Forelimb muscle (tissue), 1 donor: Measurements from ENCODE around the gene ADAMTS2. TPM values are rescaled to one million over a fixed set of nuclear protein-coding genes. Genes with fewer than 3 reads are reported as not detected.

Experiments used
- DNase-seq: peaks from one replicate; pipeline ENCODE4 v3.0.0-alpha.2; 2013; ENCODE audit warnings: low read depth
- polyA plus RNA-seq: library from polyadenylated mRNA; unstranded; fragments of 120-200 nt; gene quantifications from one replicate; pipeline ENCODE4 v1.2.1, GENCODE V29; 2013; ENCODE audit not compliant: insufficient read length

The ADAMTS2 gene
- polyA plus RNA-seq, result 33.0 TPM

DNA sequence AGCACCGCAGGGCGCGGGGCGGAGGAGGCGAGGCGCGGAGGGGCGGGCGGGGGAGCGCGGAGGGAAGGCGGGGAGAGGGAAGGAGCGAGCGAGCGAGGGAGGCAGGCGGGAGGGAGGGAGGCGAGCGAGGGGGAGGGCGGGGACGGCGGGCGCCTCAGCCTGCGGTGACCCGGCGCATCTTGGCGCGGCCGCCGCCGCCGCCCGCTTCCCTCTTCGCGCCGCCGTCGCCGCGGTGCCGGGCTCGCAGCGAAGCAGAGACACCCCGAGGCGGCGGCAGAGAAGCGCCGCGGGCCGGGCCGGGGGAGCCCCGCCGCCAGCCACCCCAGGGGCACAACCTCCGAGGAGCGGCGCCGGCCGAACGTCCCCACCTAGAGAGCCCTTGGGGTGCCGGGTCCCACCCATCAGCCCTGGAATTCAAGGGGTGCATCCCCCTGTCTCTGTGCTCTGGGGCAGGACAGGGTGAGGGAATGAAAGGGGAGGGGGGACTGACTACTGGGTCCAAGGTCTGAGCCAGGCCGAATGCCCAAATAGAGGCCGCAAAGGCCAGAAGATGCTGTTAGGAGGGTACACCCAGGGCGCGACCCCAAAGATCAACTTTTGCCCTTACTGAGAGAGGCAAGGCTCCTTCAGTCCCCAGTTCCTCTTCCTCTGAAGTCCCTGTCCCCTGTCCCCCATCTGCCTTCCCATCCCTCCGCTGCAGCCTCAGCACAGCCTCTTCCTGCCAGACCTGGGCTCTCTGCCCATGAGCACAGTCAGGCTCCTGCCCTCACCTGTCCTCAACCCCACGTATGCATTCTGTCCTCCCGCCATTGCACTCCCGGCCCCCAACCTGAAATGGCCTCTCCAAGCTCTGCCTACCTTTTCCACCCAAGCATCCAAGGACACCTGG lies at the start of gene ADAMTS2:
TSS of gene ADAMTS2 (minus strand) at position 29 of the 889 bp plus-strand sequence. CDS start 133 bp downstream, outside the sequence.
- no peak for DNase-seq

- no peak for DNase-seq
Measured at GRCh38 chr5:179393078-179393477, 47.8 kb upstream of the ADAMTS2 start.

DNA sequence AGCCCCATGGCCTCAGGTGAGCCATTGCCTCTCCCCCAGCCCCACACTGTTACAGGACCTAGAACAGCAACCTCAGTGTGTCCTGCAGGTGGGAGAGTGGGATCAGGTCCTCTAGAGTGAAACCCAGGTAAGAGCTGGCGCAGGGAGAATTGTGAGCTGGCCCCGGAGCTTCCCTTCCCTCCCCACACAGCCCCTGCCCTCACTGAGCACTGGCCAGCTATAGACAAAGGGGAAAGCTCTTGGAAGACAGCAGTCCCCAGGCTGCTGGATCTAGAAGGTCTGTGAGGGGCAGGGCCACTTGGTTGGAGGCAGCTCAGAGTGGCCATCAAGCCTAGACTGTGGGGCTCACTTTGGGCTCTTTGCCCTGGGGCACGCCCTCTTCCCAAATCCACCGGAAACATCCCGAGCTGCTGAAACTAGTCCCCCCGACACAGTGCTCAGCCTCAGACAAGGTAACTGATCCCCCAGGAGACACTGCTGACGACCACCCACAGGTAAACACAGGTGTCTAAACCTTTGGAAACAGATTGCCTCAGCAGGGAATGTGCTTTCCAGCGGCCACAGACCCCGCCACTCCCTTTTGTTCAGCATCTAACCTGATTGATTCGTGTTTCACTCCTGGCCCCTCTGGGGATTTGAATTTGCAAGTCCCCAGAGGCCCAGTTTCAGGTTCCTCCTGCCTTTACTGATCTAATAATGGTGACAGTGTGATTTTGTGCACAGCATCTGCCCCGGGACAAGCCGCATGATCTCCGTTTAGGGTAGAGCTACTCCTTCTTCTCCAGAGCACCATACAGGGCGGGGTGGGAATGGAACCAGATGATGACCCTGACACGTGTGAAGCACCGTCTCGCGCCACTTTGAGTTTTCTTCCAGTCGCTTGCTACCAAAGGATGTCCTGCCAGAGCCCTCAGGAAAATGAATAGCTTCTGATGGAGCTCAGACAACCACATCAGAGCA lies 42.2 kb upstream of the ADAMTS2 start:
- DNase-seq, result no peak

DNA sequence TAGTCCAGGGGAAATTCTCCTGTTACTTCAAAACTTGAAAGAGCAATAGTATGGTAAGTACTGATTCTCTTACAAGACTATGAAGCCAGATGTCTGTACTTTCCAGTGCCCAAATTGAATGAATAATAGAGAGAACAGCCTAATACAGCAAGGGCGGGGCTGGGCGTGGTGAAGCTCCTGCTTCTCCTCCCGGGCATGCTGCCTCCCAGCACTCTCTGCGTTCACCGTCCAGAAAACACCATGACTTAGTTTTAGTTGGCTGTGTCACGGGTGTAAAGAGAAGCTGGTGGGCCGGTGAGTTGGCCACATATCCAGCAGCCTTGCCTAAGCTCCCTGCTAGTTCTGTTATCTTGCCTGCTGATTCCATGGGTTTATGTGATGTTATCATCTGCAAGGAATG lies 40.7 kb upstream of the ADAMTS2 start:
- DNase-seq, result no peak

- no peak for DNase-seq
Measured at GRCh38 chr5:179382486-179382885, 37.2 kb upstream of the ADAMTS2 start.

DNA sequence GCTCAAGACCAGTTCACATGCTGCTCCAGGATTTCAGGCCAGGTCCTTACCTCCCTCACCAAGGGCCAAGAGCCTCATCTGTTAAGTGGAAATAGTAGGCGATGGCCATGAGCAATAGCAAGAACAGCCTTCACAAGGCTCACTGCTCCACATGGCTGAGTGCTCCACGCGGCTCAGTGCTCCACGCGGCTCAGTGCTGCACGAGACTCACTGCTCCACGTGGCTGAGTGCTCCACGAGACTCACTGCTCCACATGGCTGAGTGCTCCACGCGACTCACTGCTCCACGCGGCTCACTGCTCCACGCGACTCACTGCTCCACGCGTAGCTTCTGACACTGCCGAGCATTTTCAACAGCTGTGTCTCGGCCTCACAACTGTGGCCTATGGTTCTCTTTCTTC lies 36.4 kb upstream of the ADAMTS2 start:
- no peak for DNase-seq

GRCh38 chr5:179380211-179381035 lies 35.2 kb upstream of the ADAMTS2 start:
- no peak for DNase-seq

DNA sequence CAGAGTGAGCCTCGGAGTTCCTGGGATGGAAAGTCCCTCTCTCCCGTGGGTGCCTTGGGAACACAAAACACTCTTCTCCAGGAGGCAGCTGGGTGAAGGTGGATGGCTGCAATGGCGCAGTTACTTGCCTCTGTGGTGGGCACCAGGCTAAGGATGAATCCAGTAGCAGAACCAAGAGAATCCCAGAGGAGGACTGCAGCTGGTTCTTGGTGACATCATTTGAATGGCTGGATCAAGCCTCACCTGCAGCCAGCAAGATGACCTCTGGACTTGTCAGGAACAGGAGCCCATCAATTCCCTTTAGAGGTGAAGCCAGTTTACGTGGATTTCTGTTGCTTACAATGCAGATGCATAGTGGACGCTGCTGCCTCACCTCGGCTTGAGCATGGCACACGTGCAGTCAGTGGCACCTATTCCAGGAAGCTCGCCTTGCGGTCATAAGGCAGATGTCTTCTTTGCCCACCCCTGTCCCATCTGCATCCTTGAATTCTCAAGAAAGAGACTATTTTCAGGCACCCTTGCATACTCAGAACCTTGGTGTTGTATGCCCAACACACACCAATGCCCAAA lies 34.1 kb upstream of the ADAMTS2 start:
- DNase-seq, result no peak

DNA sequence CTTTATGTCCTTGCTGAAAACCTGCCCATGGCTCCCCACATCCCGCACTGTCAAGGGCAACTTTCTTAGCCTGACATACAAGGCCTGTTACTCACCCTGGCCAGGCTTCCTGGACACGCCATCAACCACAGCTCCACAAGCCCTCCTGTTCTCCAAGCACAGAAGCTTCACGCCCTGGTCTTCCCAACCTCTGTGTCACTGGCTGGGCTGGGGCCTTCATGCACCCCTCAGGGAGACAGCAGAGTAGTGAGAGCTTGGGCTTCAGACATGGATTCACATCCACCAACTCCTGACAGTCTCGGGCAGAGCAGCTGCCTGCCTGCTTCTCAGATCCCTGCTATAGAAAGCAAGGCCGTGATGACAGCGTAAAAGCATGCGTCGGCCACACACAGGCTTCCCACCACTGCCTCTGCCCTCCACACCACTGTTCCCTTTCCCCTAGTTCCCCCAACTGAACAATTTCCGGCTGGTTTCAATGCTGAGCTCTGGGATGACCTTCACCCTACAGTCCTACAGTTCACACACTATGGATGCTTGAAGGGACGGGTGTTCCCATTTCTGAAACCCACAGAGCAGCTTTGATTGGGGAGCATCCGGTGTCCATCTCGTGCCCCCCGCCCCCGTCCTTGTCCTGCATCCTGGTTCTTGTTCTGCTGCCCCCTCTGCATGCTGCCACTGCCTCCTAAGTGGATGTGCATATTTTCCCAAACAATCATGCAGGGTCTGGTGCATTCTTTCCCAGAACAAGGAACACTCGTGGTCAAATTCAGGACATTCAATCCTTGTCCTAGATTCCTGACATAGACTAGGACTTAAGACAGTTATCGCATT lies 33.4 kb upstream of the ADAMTS2 start:
- no peak for DNase-seq

DNA sequence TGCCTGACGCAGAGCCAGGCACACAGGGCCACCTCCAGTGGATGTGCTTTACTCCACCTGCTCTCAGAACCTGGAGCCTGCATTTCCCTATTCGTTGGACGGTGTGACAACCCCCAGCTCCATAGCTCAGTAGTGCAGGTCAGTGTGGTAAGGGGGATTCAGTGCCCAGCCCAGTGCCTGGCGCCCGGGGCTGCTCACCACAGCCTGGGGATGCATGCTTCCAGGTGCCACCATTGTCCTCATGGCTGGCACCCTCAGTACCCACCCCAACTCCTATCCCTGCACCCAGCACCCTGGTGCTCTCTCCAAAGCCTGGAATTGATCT lies 32.8 kb upstream of the ADAMTS2 start:
- DNase-seq, result no peak

- DNase-seq, result no peak
Measured at GRCh38 chr5:179377421-179378115, 32.3 kb upstream of the ADAMTS2 start.

- DNase-seq, result no peak
Measured at GRCh38 chr5:179376701-179377420, 31.6 kb upstream of the ADAMTS2 start.

GRCh38 chr5:179375831-179376365 lies 30.6 kb upstream of the ADAMTS2 start:
- DNase-seq, result no peak

- DNase-seq, result no peak
Measured at GRCh38 chr5:179375236-179375685, 30.0 kb upstream of the ADAMTS2 start.

DNA sequence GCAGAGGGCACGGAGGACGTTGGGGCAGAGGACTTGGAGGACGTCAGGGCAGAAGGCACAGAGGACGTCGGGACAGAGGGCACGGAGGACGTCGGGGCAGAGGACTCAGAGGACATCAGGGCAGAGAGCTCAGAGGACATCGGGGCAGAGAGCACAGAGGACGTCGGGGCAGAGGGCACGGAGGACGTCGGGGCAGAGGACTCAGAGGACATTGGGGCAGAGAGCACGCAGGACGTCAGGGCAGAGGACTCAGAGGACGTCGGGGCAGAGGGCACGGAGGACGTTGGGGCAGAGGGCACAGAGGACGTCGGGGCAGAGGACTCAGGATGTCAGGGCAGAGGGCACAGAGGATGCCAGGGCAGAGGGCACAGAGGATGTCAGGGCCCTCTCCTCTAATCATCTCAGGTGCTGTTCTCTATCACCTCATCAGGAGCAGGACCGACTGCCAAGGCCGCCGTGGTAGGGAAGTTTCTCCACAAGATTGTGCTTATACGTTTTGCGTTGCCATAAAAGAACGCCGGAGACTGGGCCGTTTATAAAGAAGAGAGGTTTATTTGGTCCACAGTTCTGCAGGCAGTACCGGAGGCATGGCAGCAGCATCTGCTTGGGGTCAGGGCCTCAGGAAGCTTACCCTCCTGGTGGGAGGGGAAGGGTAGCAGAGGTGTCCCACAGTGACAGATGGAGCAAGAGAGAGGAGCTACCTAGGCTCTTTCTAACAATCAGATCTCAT lies 29.4 kb upstream of the ADAMTS2 start:
- no peak for DNase-seq

DNA sequence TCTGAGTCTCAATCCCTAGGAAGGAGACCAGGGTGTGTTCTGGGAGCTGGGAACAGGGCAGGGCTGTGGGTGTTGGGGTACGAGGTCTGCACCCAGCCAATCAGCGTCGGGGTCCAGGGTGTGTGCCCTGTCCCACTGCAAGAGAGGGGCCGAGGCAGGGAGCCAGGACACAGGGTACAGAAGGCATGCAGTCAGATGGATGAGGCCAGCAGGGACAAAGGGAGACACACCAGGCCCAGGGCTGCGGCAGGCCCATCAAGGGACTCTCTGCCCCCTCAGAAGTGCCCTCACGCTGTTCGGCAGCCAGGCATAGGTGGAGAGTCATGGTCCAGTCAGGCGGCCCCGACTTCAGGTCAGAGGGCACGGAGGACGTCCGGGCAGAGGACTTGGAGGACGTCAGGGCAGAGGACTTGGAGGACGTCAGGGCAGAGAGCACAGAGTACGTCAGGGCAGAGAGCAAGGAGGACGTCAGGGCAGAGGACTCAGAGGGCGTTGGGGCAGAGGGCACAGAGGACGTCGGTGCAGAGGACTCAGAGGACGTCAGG lies 28.8 kb upstream of the ADAMTS2 start:
- no peak for DNase-seq

GRCh38 chr5:179373101-179373934 lies 28.1 kb upstream of the ADAMTS2 start:
- no peak for DNase-seq
